Measurements from ENCODE around the gene UNC119.

- TF ChIP-seq CTCF (IDR thresholded peaks at IDR 0.05; ENCODE audit: low read depth, low read length) = no peak
- no peak for TF ChIP-seq EZH2phosphoT487 (IDR thresholded peaks at IDR 0.05; ENCODE audit: low read depth)
These were observed 37.8 kb downstream of the UNC119 start for GRCh38 chr17:28514561-28515002.

All from OCI-LY3 (cell line).